ENCODE data around the gene SCAMP2. TPM values are rescaled to one million over a fixed set of nuclear protein-coding genes. Genes with fewer than 3 reads are reported as not detected.

Gene SCAMP2
- total RNA-seq, 1 experiment from 2014 or later, result 121 TPM

DNA sequence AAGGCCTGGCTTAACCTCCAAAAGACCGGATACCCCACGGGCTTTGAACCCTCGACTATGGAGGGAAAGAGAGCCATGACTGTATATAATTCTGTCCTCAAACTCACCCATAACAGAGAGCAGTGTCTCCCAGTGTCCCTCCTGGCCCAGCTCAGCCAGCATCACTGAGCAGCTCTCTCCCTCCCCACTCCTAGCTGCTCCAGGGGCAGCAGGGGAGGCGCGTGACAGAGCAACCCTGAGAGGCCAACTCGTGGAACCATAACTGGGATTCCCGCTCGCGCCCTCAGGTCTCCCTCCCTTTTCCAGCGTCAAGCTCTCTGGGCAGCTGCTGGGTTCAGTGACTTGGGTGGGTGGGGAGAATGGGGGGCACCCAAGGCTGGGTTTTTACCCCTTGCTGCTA is 47.3 kb downstream of the SCAMP2 start:
- Histone ChIP-seq H3K4me1 (ENCODE audit: control insufficient read depth, insufficient read depth, low read length) (no peaks in the 10 kb centered on the region; the same call in 1 of the 2 replicates), H3K27ac (ENCODE audit: low read length) (no peak overlapping the region), H3K36me3 (ENCODE audit: control insufficient read depth, insufficient read depth, low read length) (no peaks in the 10 kb centered on the region), H3K27me3 (ENCODE audit: control insufficient read depth, insufficient read depth, low read length) (peaks cover 2% of the 10 kb centered on the region; the same call in 1 of the 2 replicates), H3K9me3 (ENCODE audit: control insufficient read depth, insufficient read depth, low read depth, low read length) (no peaks in the 10 kb centered on the region), H3K4me3 (ENCODE audit: low read depth in 2 of 2, low read length in 2 of 2) (no peak overlapping the region)
- ATAC-seq (no peak), DNase-seq (ENCODE audit: low read depth, low spot score) (no peak)
- TF ChIP-seq, protein P1, sequence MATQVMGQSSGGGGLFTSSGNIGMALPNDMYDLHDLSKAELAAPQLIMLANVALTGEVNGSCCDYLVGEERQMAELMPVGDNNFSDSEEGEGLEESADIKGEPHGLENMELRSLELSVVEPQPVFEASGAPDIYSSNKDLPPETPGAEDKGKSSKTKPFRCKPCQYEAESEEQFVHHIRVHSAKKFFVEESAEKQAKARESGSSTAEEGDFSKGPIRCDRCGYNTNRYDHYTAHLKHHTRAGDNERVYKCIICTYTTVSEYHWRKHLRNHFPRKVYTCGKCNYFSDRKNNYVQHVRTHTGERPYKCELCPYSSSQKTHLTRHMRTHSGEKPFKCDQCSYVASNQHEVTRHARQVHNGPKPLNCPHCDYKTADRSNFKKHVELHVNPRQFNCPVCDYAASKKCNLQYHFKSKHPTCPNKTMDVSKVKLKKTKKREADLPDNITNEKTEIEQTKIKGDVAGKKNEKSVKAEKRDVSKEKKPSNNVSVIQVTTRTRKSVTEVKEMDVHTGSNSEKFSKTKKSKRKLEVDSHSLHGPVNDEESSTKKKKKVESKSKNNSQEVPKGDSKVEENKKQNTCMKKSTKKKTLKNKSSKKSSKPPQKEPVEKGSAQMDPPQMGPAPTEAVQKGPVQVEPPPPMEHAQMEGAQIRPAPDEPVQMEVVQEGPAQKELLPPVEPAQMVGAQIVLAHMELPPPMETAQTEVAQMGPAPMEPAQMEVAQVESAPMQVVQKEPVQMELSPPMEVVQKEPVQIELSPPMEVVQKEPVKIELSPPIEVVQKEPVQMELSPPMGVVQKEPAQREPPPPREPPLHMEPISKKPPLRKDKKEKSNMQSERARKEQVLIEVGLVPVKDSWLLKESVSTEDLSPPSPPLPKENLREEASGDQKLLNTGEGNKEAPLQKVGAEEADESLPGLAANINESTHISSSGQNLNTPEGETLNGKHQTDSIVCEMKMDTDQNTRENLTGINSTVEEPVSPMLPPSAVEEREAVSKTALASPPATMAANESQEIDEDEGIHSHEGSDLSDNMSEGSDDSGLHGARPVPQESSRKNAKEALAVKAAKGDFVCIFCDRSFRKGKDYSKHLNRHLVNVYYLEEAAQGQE (IDR thresholded peaks at IDR 0.05; ENCODE audit: insufficient read depth in 1 of 2, low read depth in 2 of 2, low read length in 1 of 2), result no peak
- TF ChIP-seq, protein P2, sequence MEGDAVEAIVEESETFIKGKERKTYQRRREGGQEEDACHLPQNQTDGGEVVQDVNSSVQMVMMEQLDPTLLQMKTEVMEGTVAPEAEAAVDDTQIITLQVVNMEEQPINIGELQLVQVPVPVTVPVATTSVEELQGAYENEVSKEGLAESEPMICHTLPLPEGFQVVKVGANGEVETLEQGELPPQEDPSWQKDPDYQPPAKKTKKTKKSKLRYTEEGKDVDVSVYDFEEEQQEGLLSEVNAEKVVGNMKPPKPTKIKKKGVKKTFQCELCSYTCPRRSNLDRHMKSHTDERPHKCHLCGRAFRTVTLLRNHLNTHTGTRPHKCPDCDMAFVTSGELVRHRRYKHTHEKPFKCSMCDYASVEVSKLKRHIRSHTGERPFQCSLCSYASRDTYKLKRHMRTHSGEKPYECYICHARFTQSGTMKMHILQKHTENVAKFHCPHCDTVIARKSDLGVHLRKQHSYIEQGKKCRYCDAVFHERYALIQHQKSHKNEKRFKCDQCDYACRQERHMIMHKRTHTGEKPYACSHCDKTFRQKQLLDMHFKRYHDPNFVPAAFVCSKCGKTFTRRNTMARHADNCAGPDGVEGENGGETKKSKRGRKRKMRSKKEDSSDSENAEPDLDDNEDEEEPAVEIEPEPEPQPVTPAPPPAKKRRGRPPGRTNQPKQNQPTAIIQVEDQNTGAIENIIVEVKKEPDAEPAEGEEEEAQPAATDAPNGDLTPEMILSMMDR (IDR thresholded peaks at IDR 0.05), result no peak
- TF ChIP-seq TCF7L2 (IDR thresholded peaks at IDR 0.05; ENCODE audit: low read depth, low read length) (no peak), SIN3A (IDR thresholded peaks at IDR 0.05; ENCODE audit: borderline replicate concordance, insufficient read depth, low read depth, low read length) (no peak), POLR2AphosphoS5 (IDR thresholded peaks at IDR 0.05; ENCODE audit: low read depth, low read length) (no peak)
- no TSS peak for BruUV-seq (replicated peaks)
- ChIA-PET POLR2A (interaction anchor here (0.7 kb wide), 1 partner anchor 72 kb away, joined by 3 read pairs; no protein-coding TSS in a partner anchor), CTCF (interaction anchor here (0.7 kb wide), 1 partner anchor 39 kb away, joined by 8 read pairs; no protein-coding TSS in a partner anchor)
- in situ Hi-C loops (cut with HindIII; ENCODE audit: low pct_unique_long_range_greater_than_20kb, low sequenced_read_pairs), result no loop called here
- intact Hi-C loops (cut with micrococcal nuclease; ENCODE audit: unreplicated experiment), result no loop called here

DNA sequence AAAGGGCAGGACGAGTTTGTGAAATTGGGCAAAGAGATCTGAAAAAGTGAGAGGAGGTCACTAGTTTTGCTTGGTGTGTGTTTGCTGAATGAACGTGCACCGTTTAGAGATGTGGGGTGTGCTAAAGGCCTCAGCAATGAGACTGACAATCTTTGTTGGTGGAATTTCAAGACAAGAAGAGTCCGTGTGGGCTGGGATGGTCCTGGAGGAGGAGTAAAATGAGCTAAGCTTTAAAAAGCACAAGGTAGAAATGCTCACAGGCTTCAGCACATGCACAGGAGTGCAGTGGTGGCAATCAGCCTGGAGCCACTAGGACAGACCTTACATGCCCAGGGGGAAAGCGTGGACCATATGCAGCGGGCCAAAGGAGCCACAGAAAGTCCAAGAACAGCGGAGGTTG is 48.2 kb downstream of the SCAMP2 start:
- in situ Hi-C loops (cut with HindIII; ENCODE audit: low pct_unique_long_range_greater_than_20kb, low sequenced_read_pairs), result no loop called here
- Histone ChIP-seq H3K4me3 (ENCODE audit: low read depth in 2 of 2, low read length in 2 of 2) (no peak overlapping the region), H3K9me3 (ENCODE audit: control insufficient read depth, insufficient read depth, low read depth, low read length) (no peaks in the 10 kb centered on the region), H3K27me3 (ENCODE audit: control insufficient read depth, insufficient read depth, low read length) (peaks cover 2% of the 10 kb centered on the region; the same call in 1 of the 2 replicates), H3K27ac (ENCODE audit: low read length) (no peak overlapping the region), H3K36me3 (ENCODE audit: control insufficient read depth, insufficient read depth, low read length) (no peaks in the 10 kb centered on the region), H3K4me1 (ENCODE audit: control insufficient read depth, insufficient read depth, low read length) (no peaks in the 10 kb centered on the region; the same call in 1 of the 2 replicates)
- peak; percentile 20; the same call in 1 of the 2 replicates for ATAC-seq
- CTCF ChIA-PET, result interaction anchor here (0.8 kb wide), 1 partner anchor 131 kb away, joined by 3 read pairs; no protein-coding TSS in a partner anchor
- no TSS peak for BruUV-seq (replicated peaks)
- intact Hi-C loops (cut with micrococcal nuclease; ENCODE audit: unreplicated experiment), result no loop called here
- TF ChIP-seq, protein P2 (IDR thresholded peaks at IDR 0.05), result no peak
- TF ChIP-seq POLR2AphosphoS5 (IDR thresholded peaks at IDR 0.05; ENCODE audit: low read depth, low read length) (no peak), TCF7L2 (IDR thresholded peaks at IDR 0.05; ENCODE audit: low read depth, low read length) (no peak), SIN3A (IDR thresholded peaks at IDR 0.05; ENCODE audit: borderline replicate concordance, insufficient read depth, low read depth, low read length) (no peak)
- TF ChIP-seq, protein P1 (IDR thresholded peaks at IDR 0.05; ENCODE audit: insufficient read depth in 1 of 2, low read depth in 2 of 2, low read length in 1 of 2), result no peak
- POLR2A ChIA-PET, result interaction anchor here (0.5 kb wide), 1 partner anchor 55 kb away, joined by 9 read pairs; no protein-coding TSS in a partner anchor
- DNase-seq (ENCODE audit: low read depth, low spot score), result no peak
